SK-N-SH (cell line): ENCODE results near the gene RASAL3.
"Not testable (repeated sequence)": the region's sequence is repeated elsewhere in the genome, so short reads cannot be mapped to it uniquely, and the experiment has no call there.

Experiments used
- CTCF ChIP-seq: fragments of 200-600 bp; sonication (generic); IDR thresholded peaks from 2 replicates; pipeline ENCODE4 v1.6.1; 2017; ENCODE audit warnings: antibody characterized with exemption, mild to moderate bottlenecking, moderate library complexity
- ELF1 ChIP-seq: IDR thresholded peaks from 2 replicates; pipeline ENCODE4 v1.4.0; 2012
- EZH2phosphoT487 ChIP-seq: fragments of 200-600 bp; sonication (generic); IDR thresholded peaks from 2 replicates; pipeline ENCODE4 v1.6.1; 2017; ENCODE audit warnings: low read depth, mixed run types, mild to moderate bottlenecking, antibody characterized with exemption, moderate library complexity, borderline replicate concordance
- GATA2 ChIP-seq: sonication (generic); formaldehyde crosslinking; IDR thresholded peaks from 2 replicates; pipeline ENCODE4 v1.5.0; 2020; ENCODE audit warnings: mild to moderate bottlenecking, missing genetic modification reagents
- IRF3 ChIP-seq: fragments of 150-350 bp; IDR thresholded peaks from 2 replicates; pipeline ENCODE4 v1.6.1; 2016; ENCODE audit warnings: mild to moderate bottlenecking, low read depth, low read length
- NFIC ChIP-seq: IDR thresholded peaks from 2 replicates; pipeline ENCODE4 v1.4.0; 2012; ENCODE audit warnings: borderline replicate concordance
- POLR2AphosphoS5 ChIP-seq: IDR thresholded peaks from 2 replicates; pipeline ENCODE4 v1.6.1; 2012; ENCODE audit warnings: low read depth, low read length
- RAD21 ChIP-seq: IDR thresholded peaks from 2 replicates; pipeline ENCODE4 v1.6.1; 2012; ENCODE audit warnings: mild to moderate bottlenecking, low read length
- SIN3A ChIP-seq: IDR thresholded peaks from 2 replicates; pipeline ENCODE4 v1.6.1; 2012; ENCODE audit warnings: low read depth, mild to moderate bottlenecking, low read length, moderate library complexity, borderline replicate concordance
- SMC3 ChIP-seq: IDR thresholded peaks from 2 replicates; pipeline ENCODE4 v1.6.1; 2012; ENCODE audit warnings: low read depth, low read length, improper control_type of control experiment
- TAF1 ChIP-seq: IDR thresholded peaks from 2 replicates; pipeline ENCODE4 v1.6.1; 2012; ENCODE audit warnings: low read depth, mild to moderate bottlenecking, low read length, moderate library complexity, borderline replicate concordance
- USF2 ChIP-seq: fragments of 150-350 bp; IDR thresholded peaks from 2 replicates; pipeline ENCODE4 v1.6.1; 2017; ENCODE audit warnings: antibody characterized with exemption, low read length, low read depth, borderline replicate concordance
- YY1 ChIP-seq: IDR thresholded peaks from 2 replicates; pipeline ENCODE4 v1.4.0; 2012; ENCODE audit warnings: low read depth, mild to moderate bottlenecking
- ZBTB33 ChIP-seq: IDR thresholded peaks from 2 replicates; pipeline ENCODE4 v1.4.0; 2012; ENCODE audit warnings: low read depth, borderline replicate concordance

GRCh38 chr19:15485768-15486167 lies 21.4 kb upstream of the RASAL3 start:
- not testable (repeated sequence) for TF ChIP-seq CTCF; ZBTB33; SIN3A; ELF1; POLR2AphosphoS5; YY1; USF2; RAD21; TAF1; GATA2 (CRISPR knock-in tag); IRF3; NFIC; SMC3; EZH2phosphoT487
